T-helper 17 cell (primary cell): ENCODE data around the gene MYOM3. TPM values are rescaled to one million over a fixed set of nuclear protein-coding genes. Genes with fewer than 3 reads are reported as not detected.

Source experiments
- ATAC-seq: fragments of 150-1000 bp; cut with Tn5 transposase; 2 replicates; pipeline ENCODE4 v1.10.0; 2021; ENCODE audit warnings: mild to moderate bottlenecking, moderate library complexity
- DNase-seq, 3 donors: peaks; one replicate each; pipeline versions ENCODE4 v3.0.0 to v3.0.0-alpha.2; 2020 to 2021
- H3K9me3 ChIP-seq: one replicate; pipeline ENCODE4 v1.7.0; 2013; ENCODE audit warnings: low read length, mild to moderate bottlenecking; ENCODE audit not compliant: control insufficient read depth, poor library complexity, severe bottlenecking
- H3K27ac Mint-ChIP-seq: one replicate; pipeline ENCODE4 v1.8.0; 2022; ENCODE audit warnings: mild to moderate bottlenecking, moderate library complexity, mixed read lengths
- H3K27me3 Mint-ChIP-seq: one replicate; pipeline ENCODE4 v1.8.0; 2022; ENCODE audit warnings: mixed read lengths
- H3K36me3 Mint-ChIP-seq: one replicate; pipeline ENCODE4 v1.8.0; 2022; ENCODE audit warnings: low read depth, mixed read lengths
- H3K4me1 Mint-ChIP-seq: one replicate; pipeline ENCODE4 v1.8.0; 2022; ENCODE audit warnings: mild to moderate bottlenecking, mixed read lengths
- H3K4me3 Mint-ChIP-seq: one replicate; pipeline ENCODE4 v1.8.0; 2022; ENCODE audit warnings: mild to moderate bottlenecking, moderate library complexity, mixed read lengths
- total RNA-seq, 4 donors: library from RNA in 2 of 4; stranded (reverse) in 2 of 4; gene quantifications; one replicate each; pipeline ENCODE4 v1.2.3 and lab custom pipeline; 2022 to 2026

MYOM3 gene
- total RNA-seq, 2 donors from 2014 or later: not detected

GRCh38 chr1:24147816-24148215 lies 35.9 kb upstream of the MYOM3 start:
- H3K27me3 Mint-ChIP-seq: peaks cover 80% of the 10 kb centered on the region
- H3K4me1 Mint-ChIP-seq: peaks cover 12% of the 10 kb centered on the region
- no peaks in the 10 kb centered on the region for H3K9me3 ChIP-seq
- no peak overlapping the region for H3K4me3 Mint-ChIP-seq
- ATAC-seq (no peak), DNase-seq (no peak)
- peaks cover 4% of the 10 kb centered on the region for H3K36me3 Mint-ChIP-seq
- no peak overlapping the region for H3K27ac Mint-ChIP-seq

GRCh38 chr1:24147194-24147593 lies 35.3 kb upstream of the MYOM3 start:
- Mint-ChIP-seq H3K4me1 (peaks cover 12% of the 10 kb centered on the region), H3K27me3 (peaks cover 78% of the 10 kb centered on the region), H3K27ac (no peak overlapping the region), H3K4me3 (no peak overlapping the region), H3K36me3 (peaks cover 4% of the 10 kb centered on the region)
- ATAC-seq (no peak), DNase-seq (no peak)
- no peaks in the 10 kb centered on the region for H3K9me3 ChIP-seq

- Mint-ChIP-seq H3K27ac (no peak within 1 kb of the TSS), H3K36me3 (peaks cover 2% of the 10 kb centered on the region), H3K27me3 (peaks cover 60% of the 10 kb centered on the region), H3K4me3 (no peak within 1 kb of the TSS), H3K4me1 (peaks cover 5% of the 10 kb centered on the region)
- no peak for DNase-seq
- ATAC-seq: no peak
- no peaks in the 10 kb centered on the region for H3K9me3 ChIP-seq
Observed at GRCh38 chr1:24142546-24143534, 30.9 kb upstream of the MYOM3 start, which contains the start of gene IL22RA1. TSS of gene IL22RA1 (minus strand) at chr1:24143140. CDS start at chr1:24143082, 58 bp downstream.

GRCh38 chr1:24141311-24141997 lies 29.5 kb upstream of the MYOM3 start:
- Mint-ChIP-seq H3K27me3 (peaks cover 52% of the 10 kb centered on the region), H3K36me3 (peaks cover 2% of the 10 kb centered on the region), H3K27ac (no peak overlapping the region), H3K4me1 (peaks cover 2% of the 10 kb centered on the region), H3K4me3 (no peak overlapping the region)
- no peak for DNase-seq
- H3K9me3 ChIP-seq: no peaks in the 10 kb centered on the region
- no peak for ATAC-seq

- H3K4me3 Mint-ChIP-seq: no peak overlapping the region
- peaks cover 2% of the 10 kb centered on the region for H3K4me1 Mint-ChIP-seq
- ATAC-seq (no peak), DNase-seq (no peak)
- no peaks in the 10 kb centered on the region for H3K9me3 ChIP-seq
- no peak overlapping the region for H3K27ac Mint-ChIP-seq
- peaks cover 50% of the 10 kb centered on the region for H3K27me3 Mint-ChIP-seq
- no peaks in the 10 kb centered on the region for H3K36me3 Mint-ChIP-seq
Observed at GRCh38 chr1:24140741-24141181, 28.8 kb upstream of the MYOM3 start.

- H3K4me1 Mint-ChIP-seq: peaks cover 2% of the 10 kb centered on the region
Observed at GRCh38 chr1:24139841-24140425, 28.0 kb upstream of the MYOM3 start.

GRCh38 chr1:24139222-24139489 lies 27.2 kb upstream of the MYOM3 start:
- Mint-ChIP-seq H3K4me1 (peaks cover 2% of the 10 kb centered on the region), H3K4me3 (no peak overlapping the region), H3K27me3 (peaks cover 42% of the 10 kb centered on the region), H3K27ac (no peak overlapping the region), H3K36me3 (no peaks in the 10 kb centered on the region)
- no peaks in the 10 kb centered on the region for H3K9me3 ChIP-seq
- no peak for DNase-seq
- ATAC-seq: no peak

More at GRCh38 chr1:24139841-24140425, 28.0 kb upstream of the MYOM3 start:
- Mint-ChIP-seq H3K27me3 (peaks cover 49% of the 10 kb centered on the region), H3K27ac (no peak overlapping the region), H3K4me3 (no peak overlapping the region), H3K36me3 (no peaks in the 10 kb centered on the region)
- no peaks in the 10 kb centered on the region for H3K9me3 ChIP-seq
- DNase-seq: no peak
- ATAC-seq: no peak

GRCh38 chr1:24138476-24139221 lies 26.7 kb upstream of the MYOM3 start:
- no peaks in the 10 kb centered on the region for H3K36me3 Mint-ChIP-seq
- ATAC-seq (no peak), DNase-seq (no peak)
- peaks cover 2% of the 10 kb centered on the region for H3K4me1 Mint-ChIP-seq
- H3K9me3 ChIP-seq: no peaks in the 10 kb centered on the region
- peaks cover 37% of the 10 kb centered on the region for H3K27me3 Mint-ChIP-seq
- no peak overlapping the region for H3K27ac Mint-ChIP-seq
- H3K4me3 Mint-ChIP-seq: no peak overlapping the region

GRCh38 chr1:24136956-24137539 lies 25.1 kb upstream of the MYOM3 start:
- no peak overlapping the region for H3K27ac Mint-ChIP-seq
- H3K36me3 Mint-ChIP-seq: no peaks in the 10 kb centered on the region
- H3K27me3 Mint-ChIP-seq: peaks cover 31% of the 10 kb centered on the region
- H3K4me3 Mint-ChIP-seq: no peak overlapping the region
- DNase-seq (no peak), ATAC-seq (no peak)
- H3K4me1 Mint-ChIP-seq: peaks cover 2% of the 10 kb centered on the region
- no peaks in the 10 kb centered on the region for H3K9me3 ChIP-seq

- H3K4me1 Mint-ChIP-seq: no peaks in the 10 kb centered on the region
Observed at GRCh38 chr1:24134376-24134775, 22.4 kb upstream of the MYOM3 start.

GRCh38 chr1:24133819-24134218 lies 21.9 kb upstream of the MYOM3 start:
- Mint-ChIP-seq H3K4me1 (no peaks in the 10 kb centered on the region), H3K27me3 (peaks cover 8% of the 10 kb centered on the region), H3K4me3 (no peak overlapping the region), H3K27ac (no peak overlapping the region), H3K36me3 (no peaks in the 10 kb centered on the region)
- ATAC-seq: no peak
- no peaks in the 10 kb centered on the region for H3K9me3 ChIP-seq
- DNase-seq: no peak

More at GRCh38 chr1:24134376-24134775, 22.4 kb upstream of the MYOM3 start:
- H3K9me3 ChIP-seq: no peaks in the 10 kb centered on the region
- DNase-seq: no peak
- no peak for ATAC-seq
- Mint-ChIP-seq H3K27ac (no peak overlapping the region), H3K27me3 (peaks cover 8% of the 10 kb centered on the region), H3K36me3 (no peaks in the 10 kb centered on the region), H3K4me3 (no peak overlapping the region)

GRCh38 chr1:24130385-24130784 lies 18.4 kb upstream of the MYOM3 start:
- DNase-seq (no peak), ATAC-seq (no peak)
- Mint-ChIP-seq H3K36me3 (no peaks in the 10 kb centered on the region), H3K27ac (no peak overlapping the region), H3K4me1 (no peaks in the 10 kb centered on the region), H3K4me3 (no peak overlapping the region), H3K27me3 (no peaks in the 10 kb centered on the region)
- H3K9me3 ChIP-seq: no peaks in the 10 kb centered on the region
